Limb (tissue), 2 donors: ENCODE measurements around the gene PIP4K2A.

ENCODE experiments used
- DNase-seq, 2 donors: peaks; one replicate each; pipeline ENCODE4 v3.0.0-alpha.2; 2016; ENCODE audit errors: extremely low spot score in 2 of 2

Gene PIP4K2A

DNA sequence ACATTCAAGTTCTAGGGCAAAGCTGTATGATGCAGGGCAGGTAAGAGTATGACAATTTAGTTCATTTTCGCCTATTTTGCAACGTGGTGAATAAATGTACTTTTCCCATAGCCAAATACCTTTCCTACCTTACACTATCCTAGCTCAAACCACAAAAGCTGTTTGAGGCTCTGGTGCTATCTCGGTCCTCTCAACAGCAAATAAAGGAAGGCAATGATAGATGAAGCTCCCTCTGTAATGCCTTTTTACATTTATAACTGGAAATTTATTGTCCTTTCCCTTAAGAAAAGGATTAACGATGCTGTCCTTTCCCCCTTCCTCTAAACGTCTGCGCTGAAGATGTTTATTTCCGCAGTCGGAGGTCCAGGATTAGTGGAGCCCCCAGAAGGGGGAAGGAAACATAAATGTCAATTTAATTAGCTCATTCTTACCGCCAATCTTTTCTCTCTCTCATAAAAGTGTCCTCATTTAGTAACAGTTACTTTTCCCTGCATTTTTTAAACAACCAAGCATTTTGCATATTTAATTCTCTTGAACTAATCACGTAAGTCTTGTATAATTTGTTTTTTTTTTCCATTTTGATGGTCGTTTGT, 114.6 kb downstream of the PIP4K2A start:
- DNase-seq, result no peak

DNA sequence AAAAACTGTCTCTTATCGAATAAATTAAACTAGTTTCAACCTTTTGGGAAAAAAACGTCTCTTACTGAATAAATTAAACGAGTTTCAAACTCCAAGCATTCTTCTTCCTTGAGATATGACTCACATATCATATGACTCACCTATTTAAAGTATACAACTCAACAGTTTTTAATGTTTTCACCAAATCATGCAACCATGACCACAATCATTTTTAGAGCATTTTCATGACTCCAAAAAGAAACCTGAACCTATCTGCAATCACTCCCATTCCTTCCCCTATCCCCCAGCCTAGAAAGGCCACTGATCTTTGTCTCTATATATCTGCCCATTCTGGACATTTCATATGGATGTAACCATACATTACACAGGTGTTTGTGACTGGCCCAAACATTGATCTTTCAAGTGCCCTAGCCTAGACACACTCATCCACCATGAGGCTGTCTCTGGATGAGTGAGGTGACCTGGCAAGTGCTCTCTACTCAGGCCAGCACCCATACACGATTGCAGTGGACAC, 115.3 kb downstream of the PIP4K2A start:
- DNase-seq, result no peak

DNA sequence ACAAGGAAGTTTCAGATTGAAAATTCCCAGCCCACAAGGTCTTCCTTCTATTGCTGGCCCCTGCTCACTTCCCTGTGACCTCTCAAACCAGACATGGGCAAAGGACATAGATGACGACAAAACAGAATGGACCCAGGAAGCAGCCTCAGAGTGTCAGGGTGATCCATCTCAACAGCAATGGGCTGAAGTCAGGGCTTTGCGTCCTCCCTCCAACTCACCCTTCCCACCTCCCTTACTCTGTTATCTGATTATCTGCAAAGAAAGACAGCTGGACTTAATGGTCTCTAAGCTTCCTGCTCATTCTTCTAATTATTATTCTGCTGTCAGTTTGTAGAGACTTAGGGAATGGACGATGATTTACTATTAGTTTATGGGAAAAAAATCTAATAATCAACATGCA, 115.9 kb downstream of the PIP4K2A start:
- DNase-seq, result no peak

DNA sequence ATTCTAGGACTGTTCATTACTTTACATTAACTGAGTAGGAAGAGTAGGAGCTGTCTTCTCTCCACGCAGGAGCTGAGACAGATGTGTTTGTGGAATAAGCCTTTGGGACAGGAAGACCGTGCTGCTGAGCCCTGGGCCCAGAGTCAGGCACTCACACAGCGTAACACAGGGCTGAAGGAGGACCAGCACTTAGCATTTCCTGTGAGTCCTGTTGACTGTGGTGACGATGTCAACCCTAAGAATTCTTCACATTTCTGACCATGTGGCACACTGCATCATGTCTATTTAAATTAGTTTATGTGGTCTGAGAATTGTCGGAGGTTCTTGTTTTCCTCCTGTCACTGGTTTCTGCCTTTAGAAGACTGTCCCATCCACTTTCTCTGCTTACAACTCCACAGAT, 117.2 kb downstream of the PIP4K2A start:
- DNase-seq, result no peak

DNA sequence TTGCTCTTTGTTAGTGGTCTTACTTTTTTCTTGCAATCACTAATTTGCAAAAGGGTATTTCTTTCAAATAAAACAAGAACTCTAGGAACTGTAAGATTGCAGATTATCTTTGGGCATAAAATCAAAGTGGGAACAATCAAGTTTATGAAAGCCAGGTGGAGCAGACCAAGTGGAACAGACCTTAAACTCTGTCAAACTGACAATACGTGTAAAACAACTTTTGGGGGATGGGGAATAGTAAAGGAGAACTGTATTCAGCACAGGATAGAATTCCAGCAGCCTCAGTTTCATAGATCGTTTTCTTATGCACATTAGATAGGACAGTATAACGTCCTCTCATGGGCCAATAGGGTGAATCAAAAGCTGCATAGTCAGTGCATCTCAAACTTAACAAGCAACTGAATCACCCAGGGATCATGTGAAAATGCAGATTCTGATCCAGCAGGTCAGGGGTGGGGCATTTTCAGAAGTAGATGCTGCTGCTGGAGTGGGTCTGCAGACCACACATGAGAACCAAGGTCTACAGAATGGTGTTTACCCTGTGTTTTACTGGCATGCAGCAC, 120.7 kb downstream of the PIP4K2A start:
- DNase-seq, result no peak

DNA sequence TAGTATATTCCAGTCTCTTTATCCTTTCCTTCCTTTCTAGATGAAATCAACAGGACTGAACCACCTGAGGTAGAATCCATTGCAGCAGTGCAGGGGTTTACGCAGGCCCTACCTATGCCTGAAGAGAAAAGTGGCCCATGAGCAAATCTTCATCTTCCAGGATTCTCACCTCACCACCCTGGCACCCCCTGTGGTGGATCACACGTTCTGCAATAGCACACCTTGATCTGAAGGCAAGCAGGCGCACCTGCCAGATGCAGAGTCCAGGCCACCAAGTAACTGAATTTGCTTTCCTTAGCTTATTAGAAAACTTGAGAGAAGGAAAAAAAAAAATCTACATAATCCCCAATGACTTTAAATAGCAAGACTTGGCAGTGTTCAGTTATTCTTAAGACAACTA, 121.4 kb downstream of the PIP4K2A start:
- DNase-seq, result no peak

DNA sequence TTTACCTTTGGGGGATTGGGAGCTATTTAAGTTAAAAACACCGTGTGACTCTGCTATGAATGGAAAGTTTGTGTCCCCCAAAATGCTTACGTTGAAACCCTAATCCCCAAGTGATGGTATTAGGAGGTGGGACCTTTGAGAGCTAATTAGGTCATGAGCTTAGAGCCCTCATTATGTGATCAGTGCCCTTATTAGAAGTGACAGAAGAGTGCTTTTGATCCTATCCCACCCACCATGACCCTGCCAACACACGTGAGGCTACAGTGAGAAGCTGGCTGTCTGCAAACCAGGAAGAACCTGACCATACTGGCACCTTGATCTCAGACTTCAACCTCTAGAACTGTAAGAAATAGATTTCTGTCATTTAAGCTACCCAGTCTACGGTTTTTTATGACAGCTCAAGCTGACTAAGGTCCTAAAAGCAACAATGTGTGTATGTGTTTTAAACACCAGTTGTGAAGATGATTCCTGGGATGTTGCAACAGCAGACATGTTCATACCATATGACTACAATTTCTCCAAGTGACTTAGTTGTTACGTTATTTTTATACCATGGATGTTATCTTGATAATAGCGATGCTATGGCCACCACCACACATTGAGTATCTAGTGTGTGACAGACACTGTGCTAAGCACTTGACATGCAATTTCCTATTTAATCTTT, 124.4 kb downstream of the PIP4K2A start:
- DNase-seq, result no peak

DNA sequence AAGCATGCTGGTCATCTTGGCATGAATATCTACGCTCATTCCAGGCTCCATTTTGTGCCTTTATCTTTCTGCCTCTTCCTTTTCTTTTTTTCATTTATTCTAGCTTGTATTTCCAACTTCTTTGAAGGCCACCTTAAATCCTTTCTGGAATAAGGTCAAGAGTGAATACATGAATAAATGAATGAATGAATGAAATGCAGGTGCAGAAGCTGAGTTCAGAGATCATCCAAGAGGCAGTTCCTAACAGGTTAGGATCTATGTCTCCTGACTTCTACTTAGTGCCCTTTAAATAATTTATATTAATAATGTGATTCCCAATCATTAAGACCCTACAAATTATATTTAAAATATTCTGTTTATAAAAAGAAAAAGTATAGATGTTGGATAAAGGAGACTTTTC, 125.9 kb downstream of the PIP4K2A start:
- no peak for DNase-seq

DNA sequence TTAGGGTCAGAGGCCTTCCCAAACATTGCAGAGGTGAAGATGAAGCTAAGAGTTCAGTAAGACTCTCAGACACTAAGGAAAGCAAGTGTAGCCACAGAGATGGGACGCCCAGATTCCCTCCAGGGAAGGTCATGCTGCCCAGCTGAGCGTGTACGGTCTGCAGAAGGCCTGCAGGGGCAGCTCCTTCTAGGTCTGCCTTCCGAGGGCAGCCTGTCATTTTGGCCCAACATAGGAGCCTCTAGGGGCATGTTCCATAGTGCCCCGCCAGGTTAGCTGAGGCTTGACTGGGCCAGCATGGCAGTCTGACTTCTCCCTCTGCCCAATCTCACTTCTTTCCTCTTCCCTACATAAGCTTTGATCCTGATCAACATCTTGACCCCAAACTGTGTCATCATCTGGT, 130.7 kb downstream of the PIP4K2A start:
- no peak for DNase-seq

DNA sequence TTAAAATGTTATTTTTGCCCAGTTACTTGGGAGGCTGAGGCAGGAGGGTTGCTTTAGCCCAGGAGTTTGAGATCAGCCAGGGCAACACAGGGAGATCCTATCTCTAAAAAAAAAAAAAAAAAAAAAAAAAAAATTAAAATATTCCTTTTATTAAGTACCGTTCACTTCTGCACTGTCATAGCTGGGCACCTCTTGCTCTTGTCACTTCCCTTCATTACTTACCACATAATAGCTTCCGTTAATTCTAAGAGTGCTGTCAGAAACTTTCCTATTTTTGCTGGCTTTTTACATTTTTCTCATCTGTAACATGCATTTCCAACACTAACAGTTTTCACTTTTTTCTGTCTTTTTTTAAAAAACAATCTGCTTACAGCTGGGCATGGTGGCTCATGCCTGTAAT, 132.9 kb downstream of the PIP4K2A start:
- no peak for DNase-seq

DNA sequence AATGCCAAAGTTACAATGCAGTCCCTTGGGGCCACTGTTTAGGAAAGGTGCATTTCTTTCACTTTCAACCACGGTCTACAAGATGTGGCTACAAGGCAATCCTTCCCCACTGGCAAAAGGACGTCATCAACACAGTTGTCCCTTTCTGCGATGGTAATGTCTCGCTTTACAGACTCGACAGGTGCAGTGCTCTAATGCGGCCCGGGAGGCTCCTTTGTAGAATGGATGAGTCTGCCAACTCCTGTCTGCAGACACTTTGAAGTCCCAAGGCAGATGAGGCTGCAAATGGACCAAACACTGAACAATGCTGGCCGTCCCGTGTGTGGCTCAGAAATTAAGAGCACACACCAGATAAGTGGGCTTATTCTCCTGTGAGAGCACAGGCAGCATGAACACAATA, 133.7 kb downstream of the PIP4K2A start:
- DNase-seq, result no peak

DNA sequence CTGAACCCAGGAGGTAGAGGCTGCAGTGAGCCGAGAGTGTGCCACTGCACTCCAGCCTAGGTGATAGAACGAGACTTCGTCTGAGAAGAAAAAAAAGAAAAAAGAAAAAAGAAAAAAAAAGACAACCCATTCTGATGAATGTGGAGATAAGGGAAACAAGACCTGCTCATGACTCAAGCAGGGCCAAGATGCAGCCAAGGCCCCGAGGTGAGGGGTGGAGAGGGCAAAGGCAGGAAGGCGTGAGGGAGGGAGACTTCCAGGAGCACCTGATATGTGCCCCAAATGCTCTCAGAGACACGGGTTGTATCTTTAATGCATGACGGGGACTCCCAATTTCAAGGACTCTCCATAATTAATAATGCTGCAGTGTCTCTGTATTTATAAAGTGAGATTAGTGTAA, 134.6 kb downstream of the PIP4K2A start:
- no peak for DNase-seq

DNA sequence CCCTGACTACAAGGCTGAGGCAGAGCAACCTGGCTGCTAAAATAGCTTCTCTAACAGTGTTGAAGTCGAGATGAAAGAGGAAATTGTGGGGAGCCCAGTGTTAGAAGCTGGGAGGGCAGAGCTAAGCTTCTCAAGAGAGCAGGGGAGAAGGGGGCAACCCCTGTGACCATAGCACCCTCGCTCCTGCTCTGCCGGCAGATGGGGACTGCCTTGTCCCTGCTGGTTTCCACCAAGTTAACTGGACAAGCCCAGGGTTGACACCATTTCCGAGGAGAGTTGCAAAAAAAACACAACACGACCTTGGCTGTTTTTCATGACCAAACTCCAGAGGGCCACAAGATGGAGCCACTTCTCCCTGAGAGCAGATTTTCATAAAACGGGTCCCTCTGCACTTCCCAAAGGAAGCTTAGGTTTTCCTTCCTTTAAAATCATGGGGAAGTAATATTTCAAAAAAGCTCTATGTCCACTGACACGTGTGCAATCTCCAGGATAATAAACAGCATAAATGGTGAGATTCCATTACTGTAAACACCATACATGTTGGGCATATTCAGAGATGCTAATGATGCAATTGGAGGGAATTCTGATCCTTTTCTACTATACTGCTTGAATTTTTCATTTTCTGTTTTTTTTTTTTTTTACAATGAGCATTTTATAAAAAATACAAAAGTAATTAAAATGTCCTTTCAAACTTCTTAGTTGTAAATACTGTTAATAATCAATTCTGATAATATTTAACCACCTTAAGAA, 140.4 kb downstream of the PIP4K2A start:
- no peak for DNase-seq

DNA sequence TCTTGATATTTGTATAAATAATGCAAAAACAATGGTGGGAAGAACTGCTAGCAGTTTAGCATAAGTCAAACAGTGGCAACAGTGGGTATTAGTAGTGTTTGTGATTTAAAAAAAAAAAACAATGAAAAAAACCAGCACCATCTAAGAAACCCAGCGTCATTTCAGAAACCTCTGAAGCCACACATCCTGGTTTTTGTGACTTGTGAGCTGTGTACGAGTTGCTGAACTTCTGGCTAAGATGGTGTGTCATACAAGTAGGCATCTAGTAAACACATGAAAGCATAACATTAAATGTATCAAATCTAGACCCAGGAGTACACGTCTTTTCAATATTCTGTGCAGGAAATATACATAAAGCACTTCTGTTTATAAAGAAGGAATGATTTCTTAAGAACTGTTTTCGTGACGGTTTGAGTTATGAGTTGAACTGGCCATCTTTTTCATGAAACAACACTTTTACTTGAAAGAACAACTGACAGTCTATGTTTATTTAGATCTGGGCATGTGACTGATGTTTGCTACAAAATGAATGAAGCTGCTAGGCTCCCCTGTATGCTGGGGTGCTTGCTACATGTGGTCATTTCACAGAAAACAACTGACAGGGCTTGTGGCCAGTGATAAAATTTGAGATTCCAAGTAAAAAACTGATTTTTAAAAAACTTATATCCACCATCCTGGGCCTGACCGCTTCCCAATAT, 143.5 kb downstream of the PIP4K2A start:
- DNase-seq, result no peak

DNA sequence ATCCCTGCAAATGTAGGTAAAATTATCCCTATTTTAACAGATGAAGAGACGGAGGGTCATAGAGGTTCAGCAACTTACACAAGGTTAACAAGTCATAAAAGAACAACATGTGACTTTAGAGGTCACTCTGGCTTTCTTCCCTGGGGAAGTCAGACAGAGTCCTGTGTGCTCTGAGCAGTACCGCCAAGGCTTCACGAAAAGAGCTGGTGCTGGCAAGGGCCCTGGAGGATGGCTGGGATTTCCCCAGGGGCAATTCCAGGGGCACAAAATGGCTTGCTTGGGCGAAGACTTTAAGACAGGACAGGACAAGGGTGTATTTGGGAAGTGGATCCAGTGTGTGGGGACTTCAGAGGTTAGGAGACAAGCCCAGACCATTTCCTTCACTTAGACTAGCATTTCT, 144.1 kb downstream of the PIP4K2A start:
- DNase-seq, result no peak

DNA sequence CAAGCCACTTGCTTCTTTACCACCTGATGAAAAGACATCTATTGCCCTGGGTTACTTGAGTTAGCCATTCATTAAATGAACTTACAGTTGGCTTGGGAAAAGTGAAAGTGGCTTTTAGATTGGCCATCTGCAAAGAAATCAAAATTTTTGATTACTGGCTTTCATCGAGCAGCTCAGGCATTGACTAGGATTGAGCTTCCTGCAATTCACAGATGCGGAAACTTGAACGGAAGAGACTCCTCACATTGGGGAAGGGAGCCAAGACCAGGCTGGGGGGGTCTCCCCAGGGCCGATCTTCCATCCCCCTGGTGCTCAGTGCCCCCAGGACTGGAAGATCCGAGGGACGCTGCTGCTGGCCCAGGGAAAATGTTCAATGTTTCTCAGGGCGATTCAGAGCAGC, 145.4 kb downstream of the PIP4K2A start:
- no peak for DNase-seq

DNA sequence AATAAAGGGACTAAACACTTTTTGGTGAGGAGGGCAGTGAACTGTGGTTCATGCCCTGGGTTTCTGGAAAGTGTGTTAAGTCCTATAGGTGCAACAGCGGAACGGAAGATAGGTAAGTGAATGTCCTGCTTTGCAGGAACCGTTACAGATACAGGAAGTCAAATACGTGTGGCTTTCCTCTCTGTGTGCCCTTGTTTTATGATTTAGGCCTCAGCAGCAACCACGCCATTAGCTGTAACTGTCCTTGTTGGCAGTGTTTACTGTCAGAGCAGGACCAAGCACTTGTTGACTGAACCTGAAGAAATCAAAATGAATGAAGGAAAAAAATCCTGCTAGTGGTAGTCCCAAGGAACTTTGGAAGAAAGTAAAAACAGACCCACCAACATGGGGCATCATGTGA, 150.3 kb downstream of the PIP4K2A start:
- DNase-seq, result no peak

DNA sequence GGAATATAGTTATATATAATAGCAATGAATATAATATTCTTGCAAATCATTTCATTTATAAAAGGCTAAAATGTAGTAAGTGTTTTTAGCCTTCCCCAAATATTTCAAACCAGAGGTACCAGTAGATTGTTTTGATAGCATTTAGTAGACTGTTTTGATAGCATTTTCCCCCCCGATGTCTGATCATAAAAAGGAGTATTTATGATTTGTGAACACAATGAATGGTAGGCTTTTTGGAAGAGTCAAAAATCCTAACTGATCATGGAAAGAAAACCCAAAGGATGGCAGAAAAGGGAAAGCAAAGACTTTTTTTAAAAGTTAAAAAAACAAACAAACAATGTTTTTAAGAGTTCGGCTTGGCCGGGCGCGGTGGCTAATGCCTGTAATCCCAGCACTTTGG, 152.5 kb downstream of the PIP4K2A start:
- no peak for DNase-seq

DNA sequence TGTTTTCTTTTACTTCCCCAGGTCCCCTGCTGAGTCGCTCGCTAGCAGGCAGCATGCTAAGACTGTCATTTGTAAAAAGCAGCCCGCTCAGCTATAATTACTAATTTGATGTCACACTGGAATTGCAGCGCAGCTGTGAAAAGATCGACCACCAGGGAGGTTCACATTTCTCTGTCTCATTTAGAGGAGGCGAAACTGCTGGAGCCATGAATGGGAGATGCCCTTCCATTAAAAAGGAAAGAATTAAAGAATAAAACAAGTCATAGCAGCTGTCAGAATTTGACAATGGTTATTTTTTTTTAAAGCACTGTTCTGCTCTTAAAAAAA, 153.5 kb downstream of the PIP4K2A start:
- DNase-seq, result peak in 1 of 2 donors; percentile 27

DNA sequence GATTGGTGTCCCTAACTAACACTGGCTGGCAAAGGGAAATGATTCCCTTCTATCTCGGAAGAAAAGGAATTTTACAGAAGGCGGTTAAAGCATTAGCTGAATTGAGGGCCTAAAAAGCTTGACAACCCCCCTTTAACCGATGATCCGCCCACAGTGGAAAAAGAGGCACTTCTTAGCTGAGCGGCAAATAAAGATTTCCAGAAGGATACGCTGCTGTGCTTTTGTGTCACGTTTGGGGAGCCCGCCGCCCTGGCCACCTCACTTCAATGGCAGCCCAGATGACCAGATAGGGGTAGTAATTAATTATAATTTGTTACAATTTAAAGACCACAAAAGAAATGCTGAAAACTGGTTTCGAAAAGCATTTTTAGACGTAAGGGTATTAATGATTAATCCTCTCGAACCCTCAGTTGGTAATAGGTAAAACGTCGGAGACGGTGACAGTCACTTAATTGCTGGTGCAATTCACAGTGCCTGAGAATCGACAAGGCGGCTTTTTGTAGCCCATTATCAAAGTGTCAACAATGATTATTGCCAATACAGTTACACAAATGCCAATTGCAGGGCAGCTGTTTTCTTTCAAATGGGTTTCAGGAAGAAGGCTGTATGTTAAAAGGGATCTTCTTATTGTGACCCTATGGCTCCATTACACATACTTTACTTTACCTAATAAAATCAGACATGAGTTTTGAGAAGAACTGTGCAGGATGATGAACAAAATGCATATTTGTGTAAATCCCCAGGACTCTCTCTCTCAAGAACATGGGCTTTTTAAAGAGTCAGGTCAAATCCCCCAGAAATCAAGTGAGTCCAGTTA, 154.1 kb downstream of the PIP4K2A start:
- DNase-seq, result no peak

DNA sequence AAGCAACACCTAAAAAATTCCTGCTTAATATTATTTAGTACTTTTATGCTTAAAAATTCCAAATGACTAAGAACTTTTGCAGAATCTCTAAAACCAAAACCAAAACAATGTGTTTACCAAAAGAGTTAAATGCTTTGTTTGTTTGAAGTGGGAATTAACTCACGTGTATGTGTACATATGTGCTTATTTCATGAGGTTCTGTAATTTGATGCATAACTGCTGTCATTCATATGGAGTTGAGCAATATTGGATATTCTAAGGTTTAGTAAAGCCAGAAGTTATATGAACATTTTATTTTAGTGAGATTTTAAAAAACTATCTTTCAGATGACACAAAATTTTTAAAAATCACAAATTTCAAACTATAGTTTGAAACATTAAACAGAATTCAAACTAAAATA, 157.1 kb downstream of the PIP4K2A start:
- no peak for DNase-seq
